SK-N-SH (cell line): ENCODE data around the gene PIGC. TPM values are rescaled to one million over a fixed set of nuclear protein-coding genes. Genes with fewer than 3 reads are reported as not detected.

Experiments
- CTCF ChIA-PET: fragments of 300-600, 350-600 bp; formaldehyde crosslinking; extraction: SDS; loops from one replicate; lab custom pipeline; 2021; lab: Yijun Ruan, JAX
- POLR2A ChIA-PET: fragments of 350-600 bp; sonication (Branson Sonifier 250); formaldehyde crosslinking; extraction: SDS; loops from one replicate; lab custom pipeline; 2020; ENCODE audit warnings: antibody characterized with exemption, inconsistent platforms; lab: Yijun Ruan, JAX
- DNase-seq: peaks from one replicate; pipeline ENCODE4 v3.0.0; 2012
- H2AFZ ChIP-seq: fragments of 200-600 bp; sonication (generic); 2 replicates; pipeline ENCODE4 v1.8.1; 2016; ENCODE audit warnings: antibody characterized with exemption, mild to moderate bottlenecking, low read depth
- H3F3A ChIP-seq: fragments of 200-600 bp; sonication (generic); replicated peaks from 2 replicates; pipeline ENCODE3; 2016; ENCODE audit warnings: antibody characterized with exemption, mild to moderate bottlenecking; ENCODE audit not compliant: insufficient read depth
- H3K27ac ChIP-seq, 2 experiments: fragments of 200-500 bp in 1 of 2; fragments of 200-600 bp in 1 of 2; sonication (Bioruptor generic) in 1 of 2; sonication (generic), shearing (Covaris generic) in 1 of 2; 2 replicates each; pipeline versions ENCODE4 v1.5.1 to v1.6.1; 2014 to 2016; ENCODE audit warnings: low read depth in 2 of 2, inconsistent platforms in 1 of 2, low read length in 1 of 2, mild to moderate bottlenecking in 1 of 2, mixed read lengths in 1 of 2
- H3K27me3 ChIP-seq: fragments of 200-600 bp; sonication (generic), shearing (Covaris generic); 2 replicates; pipeline ENCODE4 v1.6.1; 2016; ENCODE audit warnings: mixed run types; ENCODE audit not compliant: insufficient read depth
- H3K36me3 ChIP-seq, 2 experiments: fragments of 200-500 bp in 1 of 2; fragments of 200-600 bp in 1 of 2; sonication (Bioruptor generic) in 1 of 2; sonication (generic) in 1 of 2; replicated peaks in 1 of 2; 2 replicates each; pipeline versions ENCODE3 to v1.5.1; 2014 to 2016; ENCODE audit warnings: low read length in 1 of 2, mild to moderate bottlenecking in 1 of 2; ENCODE audit not compliant: insufficient read depth in 2 of 2, control insufficient read depth in 1 of 2
- H3K4me1 ChIP-seq, 2 experiments: fragments of 200-500 bp in 1 of 2; fragments of 200-600 bp in 1 of 2; sonication (Bioruptor generic) in 1 of 2; sonication (generic), shearing (Covaris generic) in 1 of 2; 2 replicates each; pipeline versions ENCODE4 v1.5.1 to v1.6.1; 2014 to 2016; ENCODE audit warnings: low read depth in 1 of 2, low read length in 1 of 2, mixed run types in 1 of 2; ENCODE audit not compliant: insufficient read depth in 2 of 2, control insufficient read depth in 1 of 2
- H3K4me2 ChIP-seq: fragments of 200-600 bp; sonication (generic), shearing (Covaris generic); 2 replicates; pipeline ENCODE4 v1.6.1; 2017; ENCODE audit warnings: mixed run types
- H3K4me3 ChIP-seq, 2 experiments: fragments of 200-500 bp in 1 of 2; fragments of 200-600 bp in 1 of 2; sonication (Bioruptor generic) in 1 of 2; sonication (generic), shearing (Covaris generic) in 1 of 2; 2 replicates each; pipeline versions ENCODE4 v1.5.1 to v1.8.1; 2014 to 2016; ENCODE audit warnings: low read depth in 2 of 2, inconsistent platforms in 1 of 2, low read length in 1 of 2, mild to moderate bottlenecking in 1 of 2, mixed read lengths in 1 of 2, moderate library complexity in 1 of 2
- H3K79me2 ChIP-seq: fragments of 200-600 bp; sonication (generic); 2 replicates; pipeline ENCODE4 v1.8.1; 2017; ENCODE audit warnings: mild to moderate bottlenecking; ENCODE audit not compliant: insufficient read depth
- H3K9ac ChIP-seq: fragments of 200-600 bp; sonication (generic); 2 replicates; pipeline ENCODE4 v1.6.1; 2017; ENCODE audit warnings: mixed run types
- H3K9me2 ChIP-seq: fragments of 200-600 bp; sonication (generic); 2 replicates; pipeline ENCODE4 v1.6.1; 2017; ENCODE audit warnings: mixed run types
- H3K9me3 ChIP-seq: fragments of 200-600 bp; sonication (generic); 2 replicates; pipeline ENCODE4 v1.6.1; 2017; ENCODE audit warnings: mixed run types, mild to moderate bottlenecking, moderate library complexity
- H4K20me1 ChIP-seq: fragments of 200-600 bp; sonication (generic); 2 replicates; pipeline ENCODE4 v1.6.1; 2017; ENCODE audit warnings: mild to moderate bottlenecking, mixed run types; ENCODE audit not compliant: insufficient read depth
- ELF1 ChIP-seq: IDR thresholded peaks from 2 replicates; pipeline ENCODE4 v1.4.0; 2012
- EP300 ChIP-seq, 2 experiments: IDR thresholded peaks; 2 replicates each; pipeline versions ENCODE4 v1.4.0 to v1.6.1; 2012; ENCODE audit warnings: borderline replicate concordance in 1 of 2, low read depth in 1 of 2, low read length in 1 of 2
- EZH2phosphoT487 ChIP-seq: fragments of 200-600 bp; sonication (generic); IDR thresholded peaks from 2 replicates; pipeline ENCODE4 v1.6.1; 2017; ENCODE audit warnings: low read depth, mixed run types, mild to moderate bottlenecking, antibody characterized with exemption, moderate library complexity, borderline replicate concordance
- FOSL2 ChIP-seq: IDR thresholded peaks from 2 replicates; pipeline ENCODE4 v1.4.0; 2012; ENCODE audit warnings: low read depth, mild to moderate bottlenecking, moderate library complexity, borderline replicate concordance
- MXI1 ChIP-seq: IDR thresholded peaks from 2 replicates; pipeline ENCODE4 v1.6.1; 2012; ENCODE audit warnings: mild to moderate bottlenecking, low read depth, low read length, improper control_type of control experiment
- POLR2AphosphoS5 ChIP-seq: IDR thresholded peaks from 2 replicates; pipeline ENCODE4 v1.6.1; 2012; ENCODE audit warnings: low read depth, low read length
- RAD21 ChIP-seq: IDR thresholded peaks from 2 replicates; pipeline ENCODE4 v1.6.1; 2012; ENCODE audit warnings: mild to moderate bottlenecking, low read length
- RCOR1 ChIP-seq: fragments of 150-350 bp; IDR thresholded peaks from 2 replicates; pipeline ENCODE4 v1.6.1; 2017; ENCODE audit warnings: antibody characterized with exemption, low read length
- SMC3 ChIP-seq: IDR thresholded peaks from 2 replicates; pipeline ENCODE4 v1.6.1; 2012; ENCODE audit warnings: low read depth, low read length, improper control_type of control experiment
- TAF1 ChIP-seq: IDR thresholded peaks from 2 replicates; pipeline ENCODE4 v1.6.1; 2012; ENCODE audit warnings: low read depth, mild to moderate bottlenecking, low read length, moderate library complexity, borderline replicate concordance
- TCF12 ChIP-seq: IDR thresholded peaks from 2 replicates; pipeline ENCODE4 v1.4.0; 2012
- WGBS: methylation state at CpG from one replicate; pipeline ENCODE4 v1.1.6; 2017; ENCODE audit warnings: low lambda C conversion rate; 5-methylcytosine and 5-hydroxymethylcytosine counted together
- polyA plus RNA-seq, 3 experiments: library from polyadenylated mRNA; depleted of rRNA; stranded (reverse); fragments of >200 nt; gene quantifications; 2 replicates each; pipeline ENCODE4 v1.2.3, GENCODE V29; 2012
- TF ChIP-seq, protein P1 (sequence below): fragments of 150-350 bp; IDR thresholded peaks from 2 replicates; pipeline ENCODE4 v1.6.1; 2016; ENCODE audit warnings: mild to moderate bottlenecking, low read depth, low read length
- TF ChIP-seq, protein P2 (sequence below): fragments of 200-600 bp; sonication (generic); IDR thresholded peaks from 2 replicates; pipeline ENCODE4 v1.6.1; 2017; ENCODE audit warnings: antibody characterized with exemption, mild to moderate bottlenecking, moderate library complexity
- TF ChIP-seq, protein P3 (sequence below): IDR thresholded peaks from 2 replicates; pipeline ENCODE4 v1.4.0; 2012; ENCODE audit warnings: low read depth

The PIGC gene
- polyA plus RNA-seq, 1 of the 3 experiments (the other 2 are of a cell fraction), result 20.6 TPM

DNA sequence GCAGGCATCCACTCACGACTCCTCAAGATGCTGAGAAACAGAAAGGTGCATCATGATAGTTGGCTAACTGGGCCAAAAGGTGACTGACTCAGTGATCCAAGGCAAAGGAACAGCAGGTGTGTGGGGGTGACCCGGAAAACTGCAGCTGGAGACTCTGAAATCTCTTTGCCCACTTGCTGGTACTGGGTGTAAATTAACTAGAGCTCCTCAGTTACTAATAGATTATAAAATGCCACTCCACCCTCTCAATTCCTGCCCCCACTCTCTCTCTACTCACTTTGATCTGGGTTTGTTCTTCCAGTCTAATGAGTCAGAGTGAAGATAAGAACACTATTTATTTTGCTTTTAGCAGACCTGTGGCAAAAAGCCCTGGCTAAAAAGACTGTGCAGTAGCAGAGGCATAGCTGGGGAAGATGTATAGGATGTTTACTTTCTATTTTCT, 7.2 kb upstream of the PIGC start:
- POLR2A ChIA-PET, result no interaction called here
- Histone ChIP-seq H3K4me3 (no peak overlapping the region), H3K79me2 (no peaks in the 10 kb centered on the region), H3K9me3 (no peaks in the 10 kb centered on the region), H3K27ac (no peak overlapping the region), H3K4me1 (peaks cover 0 to 12% of the 10 kb centered on the region in 2 experiments; a peak in 2 of 4 replicates), H3K9me2 (no peaks in the 10 kb centered on the region), H3K36me3 (no peaks in the 10 kb centered on the region), H3K4me2 (no peak overlapping the region), H2AFZ (peak overlapping the region; percentile 10; the same call in 1 of the 2 replicates), H3F3A (no peaks in the 10 kb centered on the region), H4K20me1 (no peaks in the 10 kb centered on the region), H3K27me3 (no peaks in the 10 kb centered on the region), H3K9ac (no peak overlapping the region)
- DNase-seq, result no peak
- CTCF ChIA-PET, result interaction anchor here (0.7 to 6.2 kb wide), 9 partner anchors 10 to 448 kb away, joined by 3 to 57 read pairs (median 4); no protein-coding TSS in a partner anchor
- TF ChIP-seq EZH2phosphoT487, result no peak
- TF ChIP-seq TCF12, result peak; percentile 4; the same call in 1 of the 2 replicates
- WGBS, result 64% methylated on average over 2 of the region's 2 CpGs

DNA sequence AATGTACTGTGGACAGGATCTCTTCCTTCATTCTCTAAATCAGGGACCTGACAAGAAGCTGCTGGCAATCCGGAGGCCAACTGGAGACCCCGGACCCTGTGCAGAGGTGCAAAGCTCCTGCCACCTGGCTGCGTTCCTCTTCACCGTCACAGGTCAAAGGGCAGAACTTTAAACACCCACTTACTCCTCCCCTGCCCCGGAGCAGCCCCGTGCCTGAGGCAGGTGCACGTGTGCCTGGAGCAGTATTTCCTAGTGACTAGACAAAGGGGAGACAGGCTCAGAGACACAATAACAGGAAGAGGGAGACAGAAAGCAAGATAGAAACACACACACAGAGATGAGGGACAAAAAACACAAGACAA, 6.6 kb upstream of the PIGC start:
- no peaks in the 10 kb centered on the region for H3K9me2 ChIP-seq
- ChIA-PET POLR2A (no interaction called here), CTCF (interaction anchor here (0.6 to 6.2 kb wide), 18 partner anchors 10 to 447 kb away, joined by 3 to 57 read pairs (median 3); no protein-coding TSS in a partner anchor)
- no peak overlapping the region for H3K27ac ChIP-seq
- H2AFZ ChIP-seq, result peak overlapping the region; percentile 75; the same call in 1 of the 2 replicates
- no peak overlapping the region for H3K9ac ChIP-seq
- DNase-seq, result no peak
- 75% methylated on average over 7 of the region's 7 CpGs for WGBS
- H3K27me3 ChIP-seq, result no peaks in the 10 kb centered on the region
- no peaks in the 10 kb centered on the region for H3F3A ChIP-seq
- H4K20me1 ChIP-seq, result no peaks in the 10 kb centered on the region
- H3K9me3 ChIP-seq, result no peaks in the 10 kb centered on the region
- H3K4me2 ChIP-seq, result no peak overlapping the region
- H3K4me3 ChIP-seq, result no peak overlapping the region
- no peaks in the 10 kb centered on the region for H3K36me3 ChIP-seq
- TF ChIP-seq, protein P1, sequence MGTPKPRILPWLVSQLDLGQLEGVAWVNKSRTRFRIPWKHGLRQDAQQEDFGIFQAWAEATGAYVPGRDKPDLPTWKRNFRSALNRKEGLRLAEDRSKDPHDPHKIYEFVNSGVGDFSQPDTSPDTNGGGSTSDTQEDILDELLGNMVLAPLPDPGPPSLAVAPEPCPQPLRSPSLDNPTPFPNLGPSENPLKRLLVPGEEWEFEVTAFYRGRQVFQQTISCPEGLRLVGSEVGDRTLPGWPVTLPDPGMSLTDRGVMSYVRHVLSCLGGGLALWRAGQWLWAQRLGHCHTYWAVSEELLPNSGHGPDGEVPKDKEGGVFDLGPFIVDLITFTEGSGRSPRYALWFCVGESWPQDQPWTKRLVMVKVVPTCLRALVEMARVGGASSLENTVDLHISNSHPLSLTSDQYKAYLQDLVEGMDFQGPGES, result no peak
- no peak for TF ChIP-seq EZH2phosphoT487
- TF ChIP-seq POLR2AphosphoS5, result no peak
- no peak for TF ChIP-seq ELF1
- no peak for TF ChIP-seq SMC3
- no peak for TF ChIP-seq EP300 (IDR thresholded peaks at IDR 0.05; ENCODE audit: borderline replicate concordance in 1 of 2, low read depth in 1 of 2, low read length in 1 of 2)
- H3K79me2 ChIP-seq, result no peaks in the 10 kb centered on the region
- H3K4me1 ChIP-seq, result peaks cover 0 to 12% of the 10 kb centered on the region in 2 experiments; a peak in 2 of 4 replicates

DNA sequence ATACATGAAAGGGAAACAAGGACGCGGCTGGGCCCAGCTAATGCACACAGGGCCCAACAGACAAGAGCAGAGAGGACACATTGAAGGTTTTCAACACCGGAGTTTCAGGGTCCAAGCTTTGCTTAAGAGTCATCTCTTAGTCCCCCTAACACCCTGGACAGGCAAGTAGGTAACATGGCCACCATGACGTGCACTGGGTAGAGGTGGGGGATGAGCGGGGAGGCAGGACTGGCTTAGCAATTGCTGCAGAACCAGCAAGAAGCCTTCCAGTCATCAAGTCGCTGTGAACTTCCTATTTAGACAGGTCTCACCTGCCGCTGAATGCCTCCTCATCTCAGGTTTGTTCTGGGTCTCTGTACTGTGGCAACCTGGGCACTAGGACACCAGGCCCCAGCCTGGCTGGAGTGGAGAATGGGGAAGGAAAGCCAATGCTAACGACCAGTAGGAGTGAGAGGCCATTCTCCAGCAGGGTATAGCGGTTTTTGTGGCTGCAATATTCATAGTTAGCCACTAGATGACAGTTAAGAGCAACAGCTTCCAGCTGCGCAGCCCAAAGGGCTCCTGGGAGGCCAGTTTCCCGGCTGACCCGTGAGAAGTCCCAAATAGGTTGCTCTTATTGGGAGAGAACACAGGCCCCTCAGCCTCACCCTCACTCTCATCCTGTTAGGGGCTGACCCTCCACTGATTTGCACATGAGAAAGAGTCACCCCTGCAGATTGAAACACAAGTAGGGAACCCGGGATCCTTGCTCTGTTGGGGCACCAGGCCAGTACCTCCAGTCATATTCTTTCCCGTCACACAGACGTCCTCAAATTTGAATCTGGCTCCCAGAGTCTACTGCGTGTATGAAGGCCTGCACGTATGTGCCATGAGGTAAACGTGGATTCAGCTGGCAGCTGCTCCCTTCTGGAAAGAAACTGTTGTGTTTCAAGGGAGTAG, 6.0 kb upstream of the PIGC start:
- no peaks in the 10 kb centered on the region for H3F3A ChIP-seq
- H3K36me3 ChIP-seq, result no peaks in the 10 kb centered on the region
- peak overlapping the region; percentile 75 for H2AFZ ChIP-seq
- TF ChIP-seq TAF1 (peak; percentile 31; the same call in 1 of the 2 replicates), EZH2phosphoT487 (no peak), RCOR1 (no peak), SMC3 (peak; percentile 86), RAD21 (peak; percentile 89), MXI1 (no peak), FOSL2 (no peak)
- TF ChIP-seq, protein P2, sequence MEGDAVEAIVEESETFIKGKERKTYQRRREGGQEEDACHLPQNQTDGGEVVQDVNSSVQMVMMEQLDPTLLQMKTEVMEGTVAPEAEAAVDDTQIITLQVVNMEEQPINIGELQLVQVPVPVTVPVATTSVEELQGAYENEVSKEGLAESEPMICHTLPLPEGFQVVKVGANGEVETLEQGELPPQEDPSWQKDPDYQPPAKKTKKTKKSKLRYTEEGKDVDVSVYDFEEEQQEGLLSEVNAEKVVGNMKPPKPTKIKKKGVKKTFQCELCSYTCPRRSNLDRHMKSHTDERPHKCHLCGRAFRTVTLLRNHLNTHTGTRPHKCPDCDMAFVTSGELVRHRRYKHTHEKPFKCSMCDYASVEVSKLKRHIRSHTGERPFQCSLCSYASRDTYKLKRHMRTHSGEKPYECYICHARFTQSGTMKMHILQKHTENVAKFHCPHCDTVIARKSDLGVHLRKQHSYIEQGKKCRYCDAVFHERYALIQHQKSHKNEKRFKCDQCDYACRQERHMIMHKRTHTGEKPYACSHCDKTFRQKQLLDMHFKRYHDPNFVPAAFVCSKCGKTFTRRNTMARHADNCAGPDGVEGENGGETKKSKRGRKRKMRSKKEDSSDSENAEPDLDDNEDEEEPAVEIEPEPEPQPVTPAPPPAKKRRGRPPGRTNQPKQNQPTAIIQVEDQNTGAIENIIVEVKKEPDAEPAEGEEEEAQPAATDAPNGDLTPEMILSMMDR, result peak; percentile 72
- TF ChIP-seq, protein P3, sequence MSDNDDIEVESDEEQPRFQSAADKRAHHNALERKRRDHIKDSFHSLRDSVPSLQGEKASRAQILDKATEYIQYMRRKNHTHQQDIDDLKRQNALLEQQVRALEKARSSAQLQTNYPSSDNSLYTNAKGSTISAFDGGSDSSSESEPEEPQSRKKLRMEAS, result no peak
- H3K27ac ChIP-seq, result no peak overlapping the region
- H3K4me1 ChIP-seq, result peaks cover 0 to 12% of the 10 kb centered on the region in 2 experiments; a peak in 2 of 4 replicates
- H3K4me2 ChIP-seq, result no peak overlapping the region
- ChIA-PET CTCF (interaction anchor here (0.6 to 6.2 kb wide), 18 partner anchors 10 to 447 kb away, joined by 3 to 57 read pairs (median 3); no protein-coding TSS in a partner anchor), POLR2A (no interaction called here)
- no peaks in the 10 kb centered on the region for H3K79me2 ChIP-seq
- no peaks in the 10 kb centered on the region for H4K20me1 ChIP-seq
- H3K4me3 ChIP-seq, result no peak overlapping the region; a peak in 1 of 4 replicates
- no peaks in the 10 kb centered on the region for H3K27me3 ChIP-seq
- DNase-seq, result peak; percentile 71
- 65% methylated on average over 16 of the region's 18 CpGs for WGBS
- H3K9ac ChIP-seq, result no peak overlapping the region
- no peaks in the 10 kb centered on the region for H3K9me3 ChIP-seq
- H3K9me2 ChIP-seq, result no peaks in the 10 kb centered on the region
